Stimulated activated CD8-positive, alpha-beta memory T cell treated with anti-CD3 and anti-CD28 coated beads, Interleukin-12 subunit alpha, Interleukin-12 subunit beta, amount 100 ng/mL, for 24 hours (primary cell): ENCODE results near the gene GALNTL6.

ENCODE experiments used
- DNase-seq: peaks from one replicate; pipeline ENCODE4 v3.0.0-alpha.2; 2020; ENCODE audit errors: extremely low read depth

GALNTL6 gene

GRCh38 chr4:173061160-173061559, 1248.0 kb downstream of the GALNTL6 start:
- no peak for DNase-seq

- DNase-seq: no peak
Measured at GRCh38 chr4:173073939-173074500, 1260.8 kb downstream of the GALNTL6 start.

DNA sequence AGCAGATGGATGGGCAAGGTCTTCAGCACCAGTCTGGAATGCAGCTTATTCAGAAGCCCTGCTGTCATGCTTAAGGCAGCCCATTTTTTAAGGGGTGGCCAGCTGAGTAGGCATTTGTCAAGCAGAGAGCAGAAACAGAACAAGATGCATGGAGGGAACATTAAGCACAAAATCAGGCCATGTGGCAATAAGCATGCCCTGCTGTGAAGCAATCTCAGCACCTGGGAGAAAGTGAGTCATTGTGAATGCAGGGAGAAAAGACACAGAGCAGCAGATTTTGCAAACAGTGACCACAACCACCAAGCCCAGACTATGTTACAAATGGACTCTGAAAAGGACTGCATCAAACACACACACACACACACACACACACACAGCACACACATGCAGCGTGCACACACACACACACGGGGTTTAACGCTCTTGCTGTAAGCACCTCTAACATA, 1261.3 kb downstream of the GALNTL6 start:
- no peak for DNase-seq

DNA sequence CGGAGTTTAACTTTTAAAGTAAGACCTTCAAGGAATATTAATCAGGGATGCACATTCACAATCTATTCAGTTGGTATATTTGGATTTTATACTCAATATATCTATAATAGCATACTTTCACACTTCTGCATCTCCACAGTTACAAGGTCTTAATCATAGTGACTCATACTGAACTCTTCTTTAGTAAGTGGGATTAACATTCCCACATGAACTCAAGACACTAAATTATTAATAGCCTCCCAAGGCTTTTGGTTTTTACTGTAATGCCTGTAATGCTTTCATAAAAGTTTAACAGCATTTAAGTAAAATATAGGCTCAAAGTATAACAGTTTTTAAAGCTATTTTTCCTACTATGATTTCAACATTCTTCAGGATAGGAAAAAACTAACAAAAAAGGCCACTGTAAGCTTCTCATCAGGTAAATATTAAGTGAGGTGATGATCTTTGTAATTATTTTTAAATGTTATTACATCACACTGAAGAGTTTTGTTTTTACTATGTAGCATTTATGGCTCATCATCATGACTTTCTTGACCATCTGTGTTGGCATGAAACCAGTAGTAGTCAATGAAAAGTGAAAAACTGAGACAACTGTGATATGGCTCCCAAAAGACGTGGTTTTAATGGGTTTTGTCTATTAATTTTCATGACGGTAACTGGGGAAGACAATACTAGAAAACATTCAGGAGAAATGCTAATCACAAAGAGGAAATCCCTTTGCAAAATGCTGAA, 1263.9 kb downstream of the GALNTL6 start:
- DNase-seq: no peak

DNA sequence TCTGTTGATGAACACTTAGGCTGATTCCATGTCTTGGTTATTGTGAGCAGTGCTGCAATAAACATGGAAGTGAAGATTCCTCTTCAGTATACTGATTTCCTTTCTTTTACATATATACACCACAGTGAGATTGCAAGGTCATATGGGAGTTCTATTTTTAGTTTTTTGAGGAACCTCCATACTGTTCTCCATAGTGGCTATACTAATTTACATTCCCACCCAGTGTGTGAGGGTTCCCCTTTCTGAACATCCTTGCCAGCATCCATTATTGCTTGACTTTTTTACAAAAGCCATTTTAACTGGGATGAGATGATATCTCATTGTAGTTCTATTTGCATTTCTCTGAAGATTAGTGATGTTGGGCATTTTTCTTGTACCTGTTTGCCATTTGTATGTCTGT, 1274.9 kb downstream of the GALNTL6 start:
- no peak for DNase-seq
